ENCODE measurements around the gene ERBB3. TPM values are rescaled to one million over a fixed set of nuclear protein-coding genes. Genes with fewer than 3 reads are reported as not detected.
A peak's percentile ranks its signal among the peaks of the same experiment; 100 is the strongest.

Gene ERBB3
- total RNA-seq, 2 donors from 2014 or later = 1.1 to 3.2 TPM

- ATAC-seq (ENCODE audit: insufficient number of reproducible peaks, low FRiP score, low read depth) = no peak
- Histone ChIP-seq H3K27me3 (replicated peaks; ENCODE audit: insufficient read depth) (no peaks in the 10 kb centered on the region), H3K4me1 (ENCODE audit: control insufficient read depth in 1 of 2, low read depth in 2 of 2) (peaks cover 0 to 9% of the 10 kb centered on the region in 2 donors), H3K4me3 (no peak overlapping the region), H3K9me3 (no peaks in the 10 kb centered on the region), H3K36me3 (no peaks in the 10 kb centered on the region), H3K27ac (no peak overlapping the region)
- no peak for TF ChIP-seq CTCF (IDR thresholded peaks at IDR 0.05)
- no peak for DNase-seq (ENCODE audit: low spot score)
Observed at GRCh38 chr12:56099787-56100186, 19.8 kb downstream of the ERBB3 start.

- no peak for TF ChIP-seq CTCF (IDR thresholded peaks at IDR 0.05)
- H3K4me3 ChIP-seq = no peak overlapping the region
- DNase-seq (ENCODE audit: low spot score) (no peak), ATAC-seq (ENCODE audit: insufficient number of reproducible peaks, low FRiP score, low read depth) (no peak)
- H3K9me3 ChIP-seq = no peaks in the 10 kb centered on the region
- H3K27ac ChIP-seq = no peak overlapping the region
- H3K27me3 ChIP-seq (replicated peaks; ENCODE audit: insufficient read depth) = no peaks in the 10 kb centered on the region
- no peaks in the 10 kb centered on the region for H3K36me3 ChIP-seq
- H3K4me1 ChIP-seq (ENCODE audit: control insufficient read depth in 1 of 2, low read depth in 2 of 2) = peaks cover 5 to 21% of the 10 kb centered on the region in 2 donors
Observed at GRCh38 chr12:56101045-56101444, 21.1 kb downstream of the ERBB3 start.

GRCh38 chr12:56102683-56103065 is 22.7 kb downstream of the ERBB3 start:
- no peak for TF ChIP-seq CTCF (IDR thresholded peaks at IDR 0.05)
- no peak for DNase-seq (ENCODE audit: low spot score)
- Histone ChIP-seq H3K4me1 (ENCODE audit: control insufficient read depth in 1 of 2, low read depth in 2 of 2) (peaks cover 5 to 26% of the 10 kb centered on the region in 2 donors), H3K36me3 (peaks cover 8% of the 10 kb centered on the region), H3K27me3 (replicated peaks; ENCODE audit: insufficient read depth) (no peaks in the 10 kb centered on the region), H3K4me3 (no peak overlapping the region), H3K9me3 (no peaks in the 10 kb centered on the region), H3K27ac (no peak overlapping the region)
- ATAC-seq (ENCODE audit: insufficient number of reproducible peaks, low FRiP score, low read depth) = no peak

- Histone ChIP-seq H3K4me1 (ENCODE audit: control insufficient read depth in 1 of 2, low read depth in 2 of 2) (peaks cover 5 to 26% of the 10 kb centered on the region in 2 donors), H3K27ac (peak overlapping the region; percentile 73 to 86), H3K36me3 (peaks cover 13% of the 10 kb centered on the region), H3K4me3 (peak overlapping the region; percentile 90), H3K9me3 (no peaks in the 10 kb centered on the region), H3K27me3 (replicated peaks; ENCODE audit: insufficient read depth) (no peaks in the 10 kb centered on the region)
- ATAC-seq (ENCODE audit: insufficient number of reproducible peaks, low FRiP score, low read depth) = no peak
- no peak for DNase-seq (ENCODE audit: low spot score)
- no peak for TF ChIP-seq CTCF (IDR thresholded peaks at IDR 0.05)
Observed at GRCh38 chr12:56103066-56103711, 23.2 kb downstream of the ERBB3 start.

- peak; percentile 4 for ATAC-seq (ENCODE audit: insufficient number of reproducible peaks, low FRiP score, low read depth)
- no peak for DNase-seq (ENCODE audit: low spot score)
- peak overlapping the region; percentile 90 for H3K4me3 ChIP-seq
- H3K4me1 ChIP-seq (ENCODE audit: control insufficient read depth in 1 of 2, low read depth in 2 of 2) = peaks cover 5 to 26% of the 10 kb centered on the region in 2 donors
- no peaks in the 10 kb centered on the region for H3K27me3 ChIP-seq (replicated peaks; ENCODE audit: insufficient read depth)
- H3K27ac ChIP-seq = peak overlapping the region; percentile 73 to 86
- H3K9me3 ChIP-seq = no peaks in the 10 kb centered on the region
- peaks cover 14% of the 10 kb centered on the region for H3K36me3 ChIP-seq
- TF ChIP-seq CTCF (IDR thresholded peaks at IDR 0.05) = no peak
Observed at GRCh38 chr12:56103823-56104108, 23.8 kb downstream of the ERBB3 start.

Data from thoracic aorta (tissue), 2 donors.